Inflammatory macrophage treated with lipopolysaccharide for 4 hours (primary cell): Measurements from ENCODE around the gene PCMTD2.
"Not testable (repeated sequence)": the region's sequence is repeated elsewhere in the genome, so short reads cannot be mapped to it uniquely, and the experiment has no call there.

Experiments used
- DNase-seq: peaks from one replicate; pipeline ENCODE4 v3.0.0-alpha.2; 2020

Gene PCMTD2

GRCh38 chr20:64224351-64225170 lies 31.0 kb upstream of the PCMTD2 start:
- no peak for DNase-seq

GRCh38 chr20:64225171-64225595 lies 30.4 kb upstream of the PCMTD2 start:
- DNase-seq: no peak

- DNase-seq: no peak
These were observed 29.5 kb upstream of the PCMTD2 start for GRCh38 chr20:64225828-64226598.

GRCh38 chr20:64226686-64227580 lies 28.6 kb upstream of the PCMTD2 start:
- no peak for DNase-seq

GRCh38 chr20:64228086-64228653 lies 27.4 kb upstream of the PCMTD2 start:
- no peak for DNase-seq

GRCh38 chr20:64228751-64229506 lies 26.6 kb upstream of the PCMTD2 start:
- no peak for DNase-seq

GRCh38 chr20:64229507-64230061 lies 26.0 kb upstream of the PCMTD2 start:
- no peak for DNase-seq

GRCh38 chr20:64230461-64231145 lies 24.9 kb upstream of the PCMTD2 start:
- DNase-seq: no peak

- DNase-seq: no peak
These were observed 23.7 kb upstream of the PCMTD2 start for GRCh38 chr20:64231621-64232550.

- no peak for DNase-seq
These were observed 22.8 kb upstream of the PCMTD2 start for GRCh38 chr20:64232794-64233193.

- DNase-seq: no peak
These were observed 21.8 kb upstream of the PCMTD2 start for GRCh38 chr20:64233725-64234124.

- DNase-seq: no peak
These were observed 21.2 kb upstream of the PCMTD2 start for GRCh38 chr20:64234291-64234791.

GRCh38 chr20:64234921-64235565 lies 20.5 kb upstream of the PCMTD2 start:
- not testable (repeated sequence) for DNase-seq

GRCh38 chr20:64236137-64237088 lies 19.1 kb upstream of the PCMTD2 start:
- DNase-seq: no peak

GRCh38 chr20:64237316-64237715 lies 18.2 kb upstream of the PCMTD2 start:
- DNase-seq: no peak

GRCh38 chr20:64238115-64238825 lies 17.3 kb upstream of the PCMTD2 start:
- no peak for DNase-seq

- no peak for DNase-seq
These were observed 16.6 kb upstream of the PCMTD2 start for GRCh38 chr20:64238851-64239387.
